Vagina (tissue), 2 donors: ENCODE data around the gene UNC93B1. TPM values are rescaled to one million over a fixed set of nuclear protein-coding genes. Genes with fewer than 3 reads are reported as not detected.
A peak's percentile ranks its signal among the peaks of the same experiment; 100 is the strongest.

ENCODE experiments used
- DNase-seq, 2 donors: peaks; one replicate each; pipeline ENCODE4 v3.0.0-alpha.2; 2017; ENCODE audit errors: extremely low spot score in 2 of 2
- H3K27ac ChIP-seq: fragments of 200-600 bp; sonication (generic); one replicate; pipeline ENCODE4 v1.5.1; 2019
- H3K27me3 ChIP-seq: fragments of 200-600 bp; sonication (generic); one replicate; pipeline ENCODE4 v1.5.1; 2019
- H3K36me3 ChIP-seq, 2 donors: fragments of 200-600 bp; sonication (generic); one replicate each; pipeline ENCODE4 v1.5.1; 2017 to 2019
- H3K4me1 ChIP-seq: fragments of 200-600 bp; sonication (generic); one replicate; pipeline ENCODE4 v1.5.1; 2019
- H3K4me3 ChIP-seq, 2 donors: fragments of 200-600 bp; sonication (generic); 1 replicate in 1 of 2; 2 replicates in 1 of 2; pipeline ENCODE4 v1.5.1; 2016 to 2019
- H3K9me3 ChIP-seq: fragments of 200-600 bp; sonication (generic); one replicate; pipeline ENCODE4 v1.5.1; 2019
- CTCF ChIP-seq, 3 experiments: fragments of 450-650 bp in 2 of 3; fragments of 200-600 bp in 1 of 3; sonication (generic) in 1 of 3; IDR thresholded peaks; one replicate each; pipeline ENCODE4 v1.5.1; 2017 to 2019; ENCODE audit warnings: antibody characterized with exemption in 3 of 3, mild to moderate bottlenecking in 2 of 3, moderate library complexity in 2 of 3
- POLR2A ChIP-seq, 2 donors: fragments of 450-650 bp; IDR thresholded peaks; one replicate each; pipeline ENCODE4 v1.6.1; 2017; ENCODE audit warnings: antibody characterized with exemption in 2 of 2, mild to moderate bottlenecking in 2 of 2, moderate library complexity in 2 of 2
- POLR2AphosphoS5 ChIP-seq, 2 donors: sonication (generic); formaldehyde crosslinking; IDR thresholded peaks; one replicate each; pipeline ENCODE4 v1.9.0; 2017; ENCODE audit warnings: antibody characterized with exemption in 2 of 2, mild to moderate bottlenecking in 2 of 2, low read depth in 1 of 2; ENCODE audit not compliant: insufficient read depth in 1 of 2
- intact Hi-C: fragments of 100-400 bp; cut with DNase I; formaldehyde crosslinking; loops from one replicate; pipeline ENCODE4 v1.15.1; 2023
- total RNA-seq: library from RNA; depleted of rRNA; stranded (reverse); fragments of >200 nt; gene quantifications from one replicate; pipeline ENCODE4 v1.2.3, GENCODE V29; 2016

Gene UNC93B1
- total RNA-seq, 1 donor from 2014 or later = 30.4 TPM

GRCh38 chr11:68010090-68011041 lies 6.5 kb upstream of the UNC93B1 start, which contains the start of gene ALDH3B1:
Gene ALDH3B1, plus strand, starts transcription at chr11:68010327. Its CDS starts 4,971 bp downstream, at chr11:68015298.
- intact Hi-C loops = no loop called here
- DNase-seq = no peak
- Histone ChIP-seq H3K27me3 (no peaks in the 10 kb centered on the region), H3K4me1 (peaks cover 75% of the 10 kb centered on the region), H3K36me3 (no peaks in the 10 kb centered on the region), H3K9me3 (no peaks in the 10 kb centered on the region), H3K27ac (peak within 1 kb of the TSS; percentile 85), H3K4me3 (peak within 1 kb of the TSS; percentile 44 to 47)
- TF ChIP-seq CTCF (IDR thresholded peaks at IDR 0.05) (no peak), POLR2AphosphoS5 (IDR thresholded peaks at IDR 0.05; ENCODE audit: insufficient read depth in 1 of 2, low read depth in 1 of 2) (peak; percentile 42 to 92), POLR2A (IDR thresholded peaks at IDR 0.05) (no peak)

- TF ChIP-seq POLR2AphosphoS5 (IDR thresholded peaks at IDR 0.05; ENCODE audit: insufficient read depth in 1 of 2, low read depth in 1 of 2) (no peak), POLR2A (IDR thresholded peaks at IDR 0.05) (no peak), CTCF (IDR thresholded peaks at IDR 0.05) (no peak)
- no peaks in the 10 kb centered on the region for H3K36me3 ChIP-seq
- intact Hi-C loops = no loop called here
- H3K27ac ChIP-seq = peak overlapping the region; percentile 85
- no peaks in the 10 kb centered on the region for H3K27me3 ChIP-seq
- no peaks in the 10 kb centered on the region for H3K9me3 ChIP-seq
- peaks cover 70% of the 10 kb centered on the region for H3K4me1 ChIP-seq
- peak overlapping the region; percentile 44 to 47 for H3K4me3 ChIP-seq
- no peak for DNase-seq
Measured at GRCh38 chr11:68009391-68010089, 5.6 kb upstream of the UNC93B1 start.

DNA sequence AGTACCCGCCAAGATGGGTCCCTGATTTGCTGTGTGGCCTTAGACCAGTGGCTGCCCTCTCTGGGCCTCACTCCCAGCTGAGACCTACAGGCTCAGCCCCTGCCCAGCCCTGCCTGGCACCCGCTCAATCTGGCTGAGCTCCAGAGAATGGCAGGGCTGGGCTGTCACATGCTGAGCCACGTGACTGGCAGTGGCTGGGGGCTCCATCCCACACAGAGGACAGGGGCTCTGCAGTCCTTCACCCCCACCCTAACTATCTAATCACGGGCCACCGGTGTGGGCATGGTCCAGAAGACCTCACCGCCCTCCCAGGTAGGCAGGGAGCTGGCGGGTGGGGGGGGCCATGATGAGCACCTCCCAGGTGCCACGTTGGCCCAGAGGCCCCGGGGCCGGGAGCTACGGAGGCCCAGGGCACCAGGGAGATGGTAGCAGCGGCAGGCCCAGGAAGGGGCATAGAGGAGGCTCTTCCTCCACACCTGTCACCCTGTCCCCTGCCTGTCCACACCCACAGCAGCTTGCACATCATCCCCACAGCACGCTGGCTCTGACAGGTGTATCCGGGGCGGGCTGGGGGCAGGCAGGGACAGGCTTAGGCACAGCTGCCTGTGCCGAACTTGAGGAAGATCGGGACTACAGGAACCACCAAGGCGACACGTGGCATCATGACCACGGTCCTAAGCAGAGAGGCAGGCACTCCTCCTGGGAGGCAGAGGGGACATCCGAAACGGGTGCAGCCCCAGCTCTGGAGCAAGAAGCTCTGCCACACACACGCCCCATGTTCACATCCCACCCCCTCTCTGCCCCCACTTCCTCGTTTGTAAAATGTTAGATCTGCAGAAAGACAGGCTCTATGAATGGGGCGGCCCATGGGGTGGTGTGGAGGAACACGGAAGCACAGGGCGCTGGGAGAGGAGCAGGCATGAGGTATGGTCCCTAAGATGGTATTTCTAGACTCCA lies 4.8 kb upstream of the UNC93B1 start:
- Histone ChIP-seq H3K27me3 (no peaks in the 10 kb centered on the region), H3K4me3 (no peak overlapping the region), H3K4me1 (peaks cover 66% of the 10 kb centered on the region), H3K27ac (peak overlapping the region; percentile 85), H3K9me3 (no peaks in the 10 kb centered on the region), H3K36me3 (no peaks in the 10 kb centered on the region)
- TF ChIP-seq POLR2A (IDR thresholded peaks at IDR 0.05) = no peak
- no peak for TF ChIP-seq POLR2AphosphoS5 (IDR thresholded peaks at IDR 0.05; ENCODE audit: insufficient read depth in 1 of 2, low read depth in 1 of 2)
- TF ChIP-seq CTCF (IDR thresholded peaks at IDR 0.05) = no peak
- DNase-seq = no peak
- intact Hi-C loops = no loop called here

DNA sequence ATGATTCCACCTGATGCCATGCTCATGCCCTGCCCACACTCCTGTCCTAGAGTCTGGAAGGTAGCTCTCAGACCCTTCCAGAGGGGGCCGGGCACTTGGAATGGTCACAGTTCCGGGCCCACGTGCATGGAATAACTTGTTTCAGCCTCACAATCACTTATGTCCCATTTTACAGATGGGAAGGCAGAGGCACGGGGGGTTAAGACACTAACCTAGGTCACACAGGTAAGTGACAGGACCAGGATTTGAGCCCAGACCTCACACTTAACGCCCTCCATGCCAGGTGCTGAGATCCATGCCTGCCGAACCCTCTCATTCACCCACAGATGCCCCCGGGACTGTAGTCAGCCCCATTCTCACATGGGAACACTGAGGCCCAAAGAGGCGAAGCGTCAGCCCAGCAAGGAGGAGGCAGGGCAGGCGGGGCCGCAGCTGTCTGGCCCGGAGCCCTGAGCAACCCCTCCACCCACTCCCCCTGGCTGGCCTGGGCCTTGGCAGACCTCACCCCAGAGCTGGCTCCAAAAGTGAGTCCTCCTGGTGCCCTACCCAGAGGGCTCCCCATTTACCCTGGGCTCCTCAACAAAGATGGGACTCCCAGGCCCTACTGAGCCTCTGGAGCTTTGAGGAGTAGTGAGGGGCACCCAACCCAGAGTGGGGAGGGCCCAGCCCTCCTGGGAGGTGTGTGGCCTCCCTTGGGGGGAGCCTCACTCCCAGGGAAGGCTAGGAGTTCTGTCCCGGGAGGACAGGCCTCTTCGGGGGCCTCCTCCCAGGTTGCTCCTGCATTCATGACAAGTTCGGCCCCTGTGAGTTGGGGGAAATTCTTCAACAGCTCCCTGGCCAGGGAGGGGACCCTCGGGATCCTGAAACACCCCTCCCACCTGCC lies 3.8 kb upstream of the UNC93B1 start:
- Histone ChIP-seq H3K36me3 (no peaks in the 10 kb centered on the region), H3K27ac (no peak overlapping the region), H3K27me3 (no peaks in the 10 kb centered on the region), H3K9me3 (no peaks in the 10 kb centered on the region), H3K4me1 (peaks cover 65% of the 10 kb centered on the region), H3K4me3 (no peak overlapping the region)
- TF ChIP-seq CTCF (IDR thresholded peaks at IDR 0.05) (no peak), POLR2AphosphoS5 (IDR thresholded peaks at IDR 0.05; ENCODE audit: insufficient read depth in 1 of 2, low read depth in 1 of 2) (no peak), POLR2A (IDR thresholded peaks at IDR 0.05) (no peak)
- intact Hi-C loops = no loop called here
- DNase-seq = no peak
